Natural killer cell (primary cell): ENCODE results near the gene SLC10A3. TPM values are rescaled to one million over a fixed set of nuclear protein-coding genes. Genes with fewer than 3 reads are reported as not detected.

ENCODE experiments used
- ATAC-seq, 3 donors: fragments of 150-1000 bp in 2 of 3; fragments of 200-7000 bp in 1 of 3; cut with Tn5 transposase; 1 replicate in 1 of 3; 2 replicates in 2 of 3; pipeline ENCODE4 v1.10.0; 2021; ENCODE audit warnings: mild to moderate bottlenecking in 2 of 3, moderate library complexity in 2 of 3
- DNase-seq, 2 donors: peaks; one replicate each; pipeline versions ENCODE4 v3.0.0 to v3.0.0-alpha.2; 2013 to 2021; ENCODE audit warnings: mixed read lengths in 1 of 2
- H3K27ac ChIP-seq: one replicate; pipeline ENCODE4 v1.5.1; 2013; ENCODE audit warnings: mild to moderate bottlenecking, low read length
- H3K27me3 ChIP-seq: one replicate; pipeline ENCODE4 v1.6.1; 2013; ENCODE audit warnings: low read length; ENCODE audit not compliant: control insufficient read depth, insufficient read depth
- H3K36me3 ChIP-seq: one replicate; pipeline ENCODE4 v1.6.1; 2013; ENCODE audit warnings: low read length; ENCODE audit not compliant: control insufficient read depth, insufficient read depth
- H3K4me1 ChIP-seq: one replicate; pipeline ENCODE4 v1.6.1; 2013; ENCODE audit warnings: low read length; ENCODE audit not compliant: control insufficient read depth, insufficient read depth
- H3K4me3 ChIP-seq: one replicate; pipeline ENCODE4 v1.5.1; 2013; ENCODE audit warnings: low read length
- H3K9me3 ChIP-seq: one replicate; pipeline ENCODE4 v1.6.1; 2013; ENCODE audit warnings: low read length; ENCODE audit not compliant: control insufficient read depth, insufficient read depth
- H3K27ac Mint-ChIP-seq, 2 donors: one replicate each; pipeline ENCODE4 v1.8.0; 2022; ENCODE audit warnings: mild to moderate bottlenecking in 2 of 2, mixed read lengths in 2 of 2, moderate library complexity in 1 of 2
- H3K27me3 Mint-ChIP-seq, 2 donors: one replicate each; pipeline ENCODE4 v1.8.0; 2022; ENCODE audit warnings: low read depth in 2 of 2, mixed read lengths in 2 of 2
- H3K36me3 Mint-ChIP-seq: one replicate; pipeline ENCODE4 v1.8.0; 2022; ENCODE audit warnings: mixed read lengths
- H3K4me1 Mint-ChIP-seq, 2 donors: one replicate each; pipeline ENCODE4 v1.8.0; 2022; ENCODE audit warnings: mixed read lengths in 2 of 2
- H3K4me3 Mint-ChIP-seq: one replicate; pipeline ENCODE4 v1.8.0; 2022; ENCODE audit warnings: mild to moderate bottlenecking, moderate library complexity, mixed read lengths
- H3K9me3 Mint-ChIP-seq, 2 donors: one replicate each; pipeline ENCODE4 v1.8.0; 2022; ENCODE audit warnings: mixed read lengths in 2 of 2
- WGBS: methylation state at CpG from one replicate; pipeline ENCODE4 v1.1.7; 2013; ENCODE audit warnings: missing lambda C conversion rate; ENCODE audit not compliant: insufficient coverage; 5-methylcytosine and 5-hydroxymethylcytosine counted together
- intact Hi-C: fragments of 100-400 bp; cut with micrococcal nuclease; formaldehyde crosslinking; loops from one replicate; pipeline ENCODE4 v1.14.2; 2022
- total RNA-seq, 4 donors: library from RNA; stranded (reverse); fragments of 120-200 nt in 1 of 4; gene quantifications; one replicate each; pipeline versions ENCODE4 v1.2.3 to v1.2.4, GENCODE V29; 2013 to 2022
- TF ChIP-seq, protein P1 (sequence below): fragments of 200-600 bp; IDR thresholded peaks from one replicate; pipeline ENCODE4 v1.8.0; 2022; ENCODE audit warnings: antibody characterized with exemption

The SLC10A3 gene
- total RNA-seq, 3 donors from 2014 or later (not counting 1 experiment from before 2014, with no cell fraction given) = 26.5 to 42.1 (median 31.8) TPM

GRCh38 chrX:154483325-154483724, 7.1 kb downstream of the SLC10A3 start:
- peak overlapping the region; percentile 17 for H3K4me3 Mint-ChIP-seq
- no peaks in the 10 kb centered on the region for H3K9me3 Mint-ChIP-seq
- no peak overlapping the region for H3K27ac Mint-ChIP-seq
- H3K27me3 Mint-ChIP-seq = no peaks in the 10 kb centered on the region
- no peak overlapping the region for H3K27ac ChIP-seq
- 75% methylated on average over 6 of the region's 7 CpGs for WGBS
- no peak for ATAC-seq
- intact Hi-C loops = no loop called here
- H3K36me3 Mint-ChIP-seq = no peaks in the 10 kb centered on the region
- TF ChIP-seq, protein P1, sequence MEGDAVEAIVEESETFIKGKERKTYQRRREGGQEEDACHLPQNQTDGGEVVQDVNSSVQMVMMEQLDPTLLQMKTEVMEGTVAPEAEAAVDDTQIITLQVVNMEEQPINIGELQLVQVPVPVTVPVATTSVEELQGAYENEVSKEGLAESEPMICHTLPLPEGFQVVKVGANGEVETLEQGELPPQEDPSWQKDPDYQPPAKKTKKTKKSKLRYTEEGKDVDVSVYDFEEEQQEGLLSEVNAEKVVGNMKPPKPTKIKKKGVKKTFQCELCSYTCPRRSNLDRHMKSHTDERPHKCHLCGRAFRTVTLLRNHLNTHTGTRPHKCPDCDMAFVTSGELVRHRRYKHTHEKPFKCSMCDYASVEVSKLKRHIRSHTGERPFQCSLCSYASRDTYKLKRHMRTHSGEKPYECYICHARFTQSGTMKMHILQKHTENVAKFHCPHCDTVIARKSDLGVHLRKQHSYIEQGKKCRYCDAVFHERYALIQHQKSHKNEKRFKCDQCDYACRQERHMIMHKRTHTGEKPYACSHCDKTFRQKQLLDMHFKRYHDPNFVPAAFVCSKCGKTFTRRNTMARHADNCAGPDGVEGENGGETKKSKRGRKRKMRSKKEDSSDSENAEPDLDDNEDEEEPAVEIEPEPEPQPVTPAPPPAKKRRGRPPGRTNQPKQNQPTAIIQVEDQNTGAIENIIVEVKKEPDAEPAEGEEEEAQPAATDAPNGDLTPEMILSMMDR = no peak
- no peaks in the 10 kb centered on the region for H3K27me3 ChIP-seq
- peaks cover 46% of the 10 kb centered on the region for H3K4me1 ChIP-seq
- peaks cover 17% of the 10 kb centered on the region for H3K36me3 ChIP-seq
- H3K4me3 ChIP-seq = no peak overlapping the region
- peaks cover 7 to 21% of the 10 kb centered on the region in 2 donors for H3K4me1 Mint-ChIP-seq
- H3K9me3 ChIP-seq = no peaks in the 10 kb centered on the region
- no peak for DNase-seq

- no peak for DNase-seq
- Histone ChIP-seq H3K9me3 (no peaks in the 10 kb centered on the region), H3K36me3 (peaks cover 16% of the 10 kb centered on the region), H3K27ac (no peak overlapping the region), H3K4me1 (peaks cover 49% of the 10 kb centered on the region), H3K4me3 (no peak overlapping the region), H3K27me3 (no peaks in the 10 kb centered on the region)
- Mint-ChIP-seq H3K27ac (no peak overlapping the region), H3K4me1 (peaks cover 3 to 17% of the 10 kb centered on the region in 2 donors), H3K27me3 (no peaks in the 10 kb centered on the region), H3K4me3 (no peak overlapping the region), H3K9me3 (no peaks in the 10 kb centered on the region), H3K36me3 (no peaks in the 10 kb centered on the region)
- WGBS = 88% methylated on average over 7 of the region's 7 CpGs
- intact Hi-C loops = no loop called here
- TF ChIP-seq, protein P1 = no peak
- ATAC-seq = no peak
Measured at GRCh38 chrX:154482786-154483185, 7.6 kb downstream of the SLC10A3 start.

- Mint-ChIP-seq H3K4me1 (peaks cover 0 to 14% of the 10 kb centered on the region in 2 donors), H3K27me3 (no peaks in the 10 kb centered on the region), H3K36me3 (no peaks in the 10 kb centered on the region), H3K4me3 (no peak overlapping the region), H3K9me3 (no peaks in the 10 kb centered on the region), H3K27ac (no peak overlapping the region)
- no peak for ATAC-seq
- 90% methylated on average over 12 of the region's 14 CpGs for WGBS
- Histone ChIP-seq H3K4me3 (no peak overlapping the region), H3K27me3 (no peaks in the 10 kb centered on the region), H3K27ac (no peak overlapping the region), H3K36me3 (peaks cover 13% of the 10 kb centered on the region), H3K4me1 (peaks cover 42% of the 10 kb centered on the region), H3K9me3 (no peaks in the 10 kb centered on the region)
- intact Hi-C loops = no loop called here
- TF ChIP-seq, protein P1 = no peak
- DNase-seq = no peak
Measured at GRCh38 chrX:154481911-154482601, 8.4 kb downstream of the SLC10A3 start.

DNA sequence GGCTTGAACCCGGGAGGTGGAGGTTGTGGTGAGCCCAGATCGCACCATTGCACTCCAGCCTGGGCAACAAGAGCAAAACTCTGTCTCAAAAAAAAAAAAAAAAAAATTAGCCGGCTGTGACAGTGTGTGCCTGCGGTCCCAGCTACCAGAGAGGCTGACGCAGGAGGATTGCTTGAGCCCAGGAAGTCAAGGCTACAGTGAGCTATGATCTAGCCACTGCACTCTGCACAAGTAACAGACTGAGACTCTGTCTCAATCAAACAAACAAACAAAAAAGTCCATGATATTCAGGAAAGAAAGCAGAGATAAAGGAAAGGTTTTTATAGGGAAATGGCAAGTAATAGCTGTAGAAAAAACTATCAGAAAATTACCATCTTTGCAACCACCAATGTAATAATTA, 9.2 kb downstream of the SLC10A3 start:
- Histone ChIP-seq H3K27me3 (no peaks in the 10 kb centered on the region), H3K9me3 (no peaks in the 10 kb centered on the region), H3K36me3 (peaks cover 13% of the 10 kb centered on the region), H3K27ac (no peak overlapping the region), H3K4me1 (peaks cover 38% of the 10 kb centered on the region), H3K4me3 (no peak overlapping the region)
- Mint-ChIP-seq H3K4me1 (peaks cover 0 to 12% of the 10 kb centered on the region in 2 donors), H3K27me3 (no peaks in the 10 kb centered on the region), H3K36me3 (no peaks in the 10 kb centered on the region), H3K9me3 (no peaks in the 10 kb centered on the region), H3K4me3 (no peak overlapping the region), H3K27ac (no peak overlapping the region)
- no peak for DNase-seq
- intact Hi-C loops = no loop called here
- ATAC-seq = no peak
- TF ChIP-seq, protein P1 = no peak
- WGBS = 100% methylated on average over 1 of the region's 5 CpGs
